Sigmoid colon (tissue), 7 donors: Measurements from ENCODE around the gene CD34. TPM values are rescaled to one million over a fixed set of nuclear protein-coding genes. Genes with fewer than 3 reads are reported as not detected.
A peak's percentile ranks its signal among the peaks of the same experiment; 100 is the strongest.

Source experiments
- DNase-seq: peaks from one replicate; pipeline ENCODE4 v3.0.0-alpha.2; 2019
- H3K27ac ChIP-seq, 4 donors: fragments of 200-600 bp; sonication (generic); one replicate each; pipeline ENCODE4 v1.5.1; 2016 to 2019; ENCODE audit warnings: mild to moderate bottlenecking in 1 of 4
- H3K27me3 ChIP-seq, 3 donors: fragments of 200-600 bp; sonication (generic); one replicate each; pipeline ENCODE4 v1.5.1; 2019; ENCODE audit warnings: mild to moderate bottlenecking in 1 of 3
- H3K36me3 ChIP-seq, 4 donors: fragments of 200-600 bp; sonication (generic); one replicate each; pipeline ENCODE4 v1.5.1; 2016 to 2019
- H3K4me1 ChIP-seq, 4 donors: fragments of 200-600 bp; sonication (generic); one replicate each; pipeline ENCODE4 v1.5.1; 2017 to 2019
- H3K4me3 ChIP-seq, 4 donors: fragments of 200-600 bp; sonication (generic); one replicate each; pipeline ENCODE4 v1.5.1; 2017 to 2019; ENCODE audit warnings: mild to moderate bottlenecking in 2 of 4, moderate library complexity in 1 of 4
- H3K9me3 ChIP-seq, 4 donors: fragments of 200-600 bp in 3 of 4; sonication (generic) in 3 of 4; one replicate each; pipeline versions ENCODE4 v1.5.1 to v1.6.1; 2013 to 2019
- CTCF ChIP-seq, 4 experiments: fragments of 450-650 bp in 3 of 4; fragments of 200-600 bp in 1 of 4; IDR thresholded peaks; one replicate each; pipeline ENCODE4 v1.5.1; 2016 to 2019; ENCODE audit warnings: antibody characterized with exemption in 4 of 4, mild to moderate bottlenecking in 3 of 4, moderate library complexity in 2 of 4
- EP300 ChIP-seq, 4 donors: sonication (generic); formaldehyde crosslinking; IDR thresholded peaks; one replicate each; pipeline ENCODE4 v1.6.1; 2017; ENCODE audit warnings: antibody characterized with exemption in 4 of 4
- POLR2A ChIP-seq, 2 donors: fragments of 450-650 bp; IDR thresholded peaks; one replicate each; pipeline ENCODE4 v1.6.1; 2016; ENCODE audit warnings: antibody characterized with exemption in 2 of 2, mild to moderate bottlenecking in 2 of 2, moderate library complexity in 2 of 2
- POLR2AphosphoS5 ChIP-seq, 4 donors: sonication (generic); formaldehyde crosslinking; IDR thresholded peaks; one replicate each; pipeline ENCODE4 v1.6.1; 2017; ENCODE audit warnings: antibody characterized with exemption in 4 of 4
- WGBS, 2 donors: extraction: QIAGEN DNeasy Blood & Tissue Kit; methylation state at CpG; one replicate each; pipeline ENCODE4 v1.1.7; 2013; 5-methylcytosine and 5-hydroxymethylcytosine counted together
- intact Hi-C: fragments of 100-400 bp; cut with DNase I; formaldehyde crosslinking; loops from one replicate; pipeline ENCODE4 v1.15.1; 2023
- polyA plus RNA-seq, 3 donors: library from polyadenylated mRNA; stranded (reverse); fragments of 200-250 nt; gene quantifications; one replicate each; pipeline ENCODE4 v1.2.3, GENCODE V29; 2013
- total RNA-seq, 4 donors: library from RNA; depleted of rRNA; stranded (reverse); fragments of >200 nt; gene quantifications; one replicate each; pipeline ENCODE4 v1.1.0, GENCODE V29; 2016
- donor health status: healthy with polysubstance abuse.
- donor health status: Bipolar disorder and iron deficiency.
- donor health status: healthy.

Gene CD34
- total and polyA plus RNA-seq, 7 donors, result 1.8 to 58.7 (median 15.9) TPM

- 57 to 71% methylated on average over 5 of the region's 5 CpGs for WGBS, 2 donors
- Histone ChIP-seq H3K36me3 (no peaks in the 10 kb centered on the region), H3K27me3 (no peaks in the 10 kb centered on the region), H3K4me3 (no peak overlapping the region), H3K4me1 (peaks cover 0 to 41% (median 18%) of the 10 kb centered on the region in 4 donors), H3K27ac (peak overlapping the region; percentile 0 to 57 (median 44)), H3K9me3 (no peaks in the 10 kb centered on the region)
- intact Hi-C loops, result no loop called here
- DNase-seq, result no peak
- TF ChIP-seq CTCF (IDR thresholded peaks at IDR 0.05), result no peak
- no peak for TF ChIP-seq EP300 (IDR thresholded peaks at IDR 0.05)
- no peak for TF ChIP-seq POLR2A (IDR thresholded peaks at IDR 0.05)
- no peak for TF ChIP-seq POLR2AphosphoS5 (IDR thresholded peaks at IDR 0.05)
Measured at GRCh38 chr1:207923121-207923520, 12.2 kb upstream of the CD34 start.

- H3K4me1 ChIP-seq, result peaks cover 0 to 41% (median 18%) of the 10 kb centered on the region in 4 donors
- WGBS, 2 donors, result 74 to 85% methylated on average over 8 of the region's 8 CpGs
- H3K36me3 ChIP-seq, result no peaks in the 10 kb centered on the region
- H3K9me3 ChIP-seq, result no peaks in the 10 kb centered on the region
- peak overlapping the region; percentile 0 to 57 (median 44) for H3K27ac ChIP-seq
- intact Hi-C loops, result no loop called here
- TF ChIP-seq POLR2AphosphoS5 (IDR thresholded peaks at IDR 0.05) (no peak), CTCF (IDR thresholded peaks at IDR 0.05) (no peak)
- no peak for DNase-seq
- H3K4me3 ChIP-seq, result no peak overlapping the region
- no peaks in the 10 kb centered on the region for H3K27me3 ChIP-seq
Measured at GRCh38 chr1:207922554-207922953, 11.6 kb upstream of the CD34 start.

GRCh38 chr1:207921321-207921720 is 10.4 kb upstream of the CD34 start:
- WGBS, 2 donors, result 83 to 89% methylated on average over 3 of the region's 3 CpGs
- Histone ChIP-seq H3K4me1 (peaks cover 0 to 41% (median 18%) of the 10 kb centered on the region in 4 donors), H3K4me3 (no peak overlapping the region)

DNA sequence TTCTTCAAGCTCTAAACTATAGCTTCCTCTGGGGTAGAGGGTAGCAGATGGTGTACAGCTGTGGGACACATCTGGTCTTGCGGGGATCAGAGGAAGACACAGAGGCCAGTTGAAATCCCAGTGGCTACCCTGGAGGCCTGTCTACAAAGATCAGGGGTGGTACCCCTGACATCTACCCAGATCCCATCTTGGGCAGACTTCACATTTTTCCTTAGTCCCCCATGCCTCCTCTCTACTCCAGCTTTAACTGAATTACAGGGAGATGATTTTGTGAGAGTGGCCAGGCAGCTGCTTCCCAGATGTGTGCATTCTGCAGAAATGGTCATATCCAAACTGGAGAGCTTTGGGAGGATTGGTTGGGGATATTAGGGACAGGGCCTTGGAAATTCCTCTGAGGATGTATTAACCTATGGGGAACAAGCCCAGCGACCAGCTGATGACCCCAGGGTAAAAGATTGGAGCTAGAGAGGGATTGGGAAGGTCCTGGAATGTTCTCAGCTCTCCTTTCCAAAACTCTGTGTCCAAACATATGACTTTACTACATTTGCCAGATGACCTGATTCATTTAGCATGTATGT is 9.6 kb upstream of the CD34 start:
- Histone ChIP-seq H3K4me3 (no peak overlapping the region), H3K27me3 (no peaks in the 10 kb centered on the region), H3K9me3 (no peaks in the 10 kb centered on the region), H3K4me1 (peaks cover 0 to 39% (median 16%) of the 10 kb centered on the region in 4 donors), H3K36me3 (no peaks in the 10 kb centered on the region), H3K27ac (peak overlapping the region; percentile 46 to 68 (median 52))
- peak in 2 of 4 donors; percentile 10 to 15 for TF ChIP-seq POLR2AphosphoS5 (IDR thresholded peaks at IDR 0.05)
- TF ChIP-seq EP300 (IDR thresholded peaks at IDR 0.05), result no peak
- TF ChIP-seq POLR2A (IDR thresholded peaks at IDR 0.05), result no peak
- TF ChIP-seq CTCF (IDR thresholded peaks at IDR 0.05), result no peak
- WGBS, 2 donors, result 74 to 78% methylated on average over 2 of the region's 2 CpGs
- DNase-seq, result peak; percentile 81
- intact Hi-C loops, result no loop called here

More at GRCh38 chr1:207921321-207921720, 10.4 kb upstream of the CD34 start:
- intact Hi-C loops, result no loop called here
- TF ChIP-seq POLR2AphosphoS5 (IDR thresholded peaks at IDR 0.05), result no peak
- TF ChIP-seq CTCF (IDR thresholded peaks at IDR 0.05), result no peak
- no peak for TF ChIP-seq EP300 (IDR thresholded peaks at IDR 0.05)
- no peak for TF ChIP-seq POLR2A (IDR thresholded peaks at IDR 0.05)
- H3K27me3 ChIP-seq, result no peaks in the 10 kb centered on the region
- no peaks in the 10 kb centered on the region for H3K9me3 ChIP-seq
- no peaks in the 10 kb centered on the region for H3K36me3 ChIP-seq
- no peak for DNase-seq
- peak overlapping the region in 1 of 4 donors; percentile 39 for H3K27ac ChIP-seq
